HCT116 (cell line): Measurements from ENCODE around the gene TCOF1. TPM values are rescaled to one million over a fixed set of nuclear protein-coding genes. Genes with fewer than 3 reads are reported as not detected.

Source experiments
- ATAC-seq: fragments of 200-7000 bp; cut with Tn5 transposase; 2 replicates; pipeline ENCODE4 v1.9.1; 2020; ENCODE audit warnings: mild to moderate bottlenecking, moderate library complexity
- BruUV-seq: library from RNA; stranded (reverse); fragments of 400-500 nt; replicated peaks from 2 replicates; lab custom pipeline; 2021; lab: Mats Ljungman, UMichigan
- CTCF ChIA-PET: fragments of 300-600 bp; sonication (Branson Sonifier 250); formaldehyde crosslinking; loops from one replicate; lab custom pipeline; 2021; ENCODE audit warnings: antibody characterized with exemption; lab: Charles Lee
- POLR2A ChIA-PET: fragments of 300-600, 350-600 bp; sonication (Branson Sonifier 250); formaldehyde crosslinking; loops from one replicate; lab custom pipeline; 2021; ENCODE audit warnings: antibody characterized with exemption; lab: Charles Lee
- RAD21 ChIA-PET, 2 experiments: fragments of 300-600 bp; sonication (Branson Sonifier 250); formaldehyde crosslinking; loops; one replicate each; lab custom pipeline; 2023; ENCODE audit warnings: low total read pairs in 2 of 2; ENCODE audit not compliant: uncharacterized antibody in 2 of 2, unreplicated experiment in 2 of 2, low non-redundant PET in 1 of 2; lab: Charles Lee
- DNase-seq: peaks from one replicate; pipeline ENCODE4 v3.0.0-alpha.2; 2010; ENCODE audit warnings: low read depth, low spot score
- H2AFZ ChIP-seq: fragments of 200-600 bp; shearing (Covaris generic), sonication (generic); 2 replicates; pipeline ENCODE4 v1.6.1; 2017; ENCODE audit warnings: low read depth, mixed run types, mixed read lengths, antibody characterized with exemption, low read length; ENCODE audit not compliant: poor library complexity, severe bottlenecking
- H3K27ac ChIP-seq: 2 replicates; pipeline ENCODE4 v1.5.1; 2012; ENCODE audit warnings: low read depth, low read length
- H3K27me3 ChIP-seq: fragments of 200-600 bp; sonication (generic); 2 replicates; pipeline ENCODE4 v1.6.1; 2016; ENCODE audit warnings: mixed run types, low read length, mixed read lengths; ENCODE audit not compliant: insufficient read depth
- H3K36me3 ChIP-seq, 2 experiments: fragments of 200-500 bp in 1 of 2; fragments of 200-600 bp in 1 of 2; sonication (Bioruptor generic) in 1 of 2; sonication (generic) in 1 of 2; 2 replicates each; pipeline versions ENCODE4 v1.5.1 to v1.6.1; 2014 to 2016; ENCODE audit warnings: low read length in 2 of 2, inconsistent platforms in 1 of 2, mixed read lengths in 1 of 2, mixed run types in 1 of 2; ENCODE audit not compliant: insufficient read depth in 2 of 2, control insufficient read depth in 1 of 2
- H3K4me1 ChIP-seq, 2 experiments: fragments of 200-600 bp in 1 of 2; sonication (generic) in 1 of 2; 2 replicates each; pipeline versions ENCODE4 v1.5.1 to v1.6.1; 2012 to 2017; ENCODE audit warnings: low read length in 2 of 2, inconsistent platforms in 1 of 2, mild to moderate bottlenecking in 1 of 2, mixed read lengths in 1 of 2, mixed run types in 1 of 2, moderate library complexity in 1 of 2; ENCODE audit not compliant: insufficient read depth in 2 of 2, control insufficient read depth in 1 of 2
- H3K4me2 ChIP-seq: fragments of 200-600 bp; sonication (generic); 2 replicates; pipeline ENCODE4 v1.6.1; 2017; ENCODE audit warnings: mixed run types, low read length, mixed read lengths
- H3K4me3 ChIP-seq, 2 experiments: fragments of 200-600 bp in 1 of 2; sonication (generic) in 1 of 2; replicated peaks in 1 of 2; 2 replicates each; pipeline ENCODE4 v1.5.1; 2011 to 2016; ENCODE audit warnings: low read length in 2 of 2, control low read depth in 1 of 2, low read depth in 1 of 2, mild to moderate bottlenecking in 1 of 2, mixed read lengths in 1 of 2, mixed run types in 1 of 2
- H3K79me2 ChIP-seq: fragments of 200-600 bp; sonication (generic); 2 replicates; pipeline ENCODE4 v1.6.1; 2017; ENCODE audit warnings: mild to moderate bottlenecking, mixed run types, low read length, moderate library complexity, mixed read lengths; ENCODE audit not compliant: insufficient read depth
- H3K9ac ChIP-seq: fragments of 200-600 bp; sonication (generic); 2 replicates; pipeline ENCODE4 v1.6.1; 2016; ENCODE audit warnings: low read length, mixed read lengths
- H3K9me2 ChIP-seq: fragments of 200-600 bp; sonication (generic), shearing (Covaris generic); 2 replicates; pipeline ENCODE4 v1.6.1; 2017; ENCODE audit warnings: mixed run types, mild to moderate bottlenecking, moderate library complexity; ENCODE audit not compliant: insufficient read depth
- H3K9me3 ChIP-seq, 2 experiments: fragments of 200-500 bp in 1 of 2; fragments of 200-600 bp in 1 of 2; sonication (Bioruptor generic) in 1 of 2; sonication (generic) in 1 of 2; 2 replicates each; pipeline ENCODE4 v1.6.1; 2014 to 2017; ENCODE audit warnings: low read length in 2 of 2, mixed read lengths in 2 of 2, inconsistent platforms in 1 of 2, low read depth in 1 of 2, mild to moderate bottlenecking in 1 of 2, mixed run types in 1 of 2, moderate library complexity in 1 of 2; ENCODE audit not compliant: control insufficient read depth in 1 of 2, insufficient read depth in 1 of 2
- H4K20me1 ChIP-seq: fragments of 200-600 bp; sonication (generic), shearing (Covaris generic); 2 replicates; pipeline ENCODE4 v1.6.1; 2017; ENCODE audit warnings: mixed run types, mild to moderate bottlenecking, moderate library complexity; ENCODE audit not compliant: insufficient read depth
- CEBPB ChIP-seq: IDR thresholded peaks from 2 replicates; pipeline ENCODE4 v1.6.1; 2012; ENCODE audit warnings: low read depth
- CTCF ChIP-seq, 3 experiments: fragments of 200-600 bp in 1 of 3; sonication (generic) in 1 of 3; IDR thresholded peaks in 2 of 3; conservative IDR thresholded peaks in 1 of 3; 2 replicates each; pipeline ENCODE4 v1.5.1; 2012 to 2017; ENCODE audit warnings: low read depth in 2 of 3, low read length in 2 of 3, antibody characterized with exemption in 1 of 3, borderline replicate concordance in 1 of 3, control low read depth in 1 of 3, mild to moderate bottlenecking in 1 of 3, mixed read lengths in 1 of 3, mixed run types in 1 of 3, moderate library complexity in 1 of 3; ENCODE audit not compliant: insufficient read depth in 1 of 3
- ELF1 ChIP-seq: IDR thresholded peaks from 2 replicates; pipeline ENCODE4 v1.6.1; 2012; ENCODE audit warnings: low read depth, borderline replicate concordance
- JUND ChIP-seq: IDR thresholded peaks from 2 replicates; pipeline ENCODE4 v1.6.1; 2012
- POLR2A ChIP-seq: IDR thresholded peaks from 2 replicates; pipeline ENCODE4 v1.7.0; 2011; ENCODE audit warnings: borderline replicate concordance; ENCODE audit not compliant: insufficient read depth, insufficient read length; ENCODE audit errors: extremely low read depth
- SP1 ChIP-seq: IDR thresholded peaks from 2 replicates; pipeline ENCODE4 v1.6.1; 2012; ENCODE audit warnings: low read depth
- TCF7L2 ChIP-seq: IDR thresholded peaks from 2 replicates; pipeline ENCODE4 v1.7.0; 2011; ENCODE audit warnings: borderline replicate concordance, inconsistent platforms; ENCODE audit not compliant: insufficient read depth, insufficient read length; ENCODE audit errors: extremely low read depth
- YY1 ChIP-seq: IDR thresholded peaks from 2 replicates; pipeline ENCODE4 v1.6.1; 2011; ENCODE audit warnings: low read length, low read depth, moderate library complexity, mild to moderate bottlenecking; ENCODE audit not compliant: insufficient replicate concordance; ENCODE audit errors: extremely low read depth
- ZBTB33 ChIP-seq: IDR thresholded peaks from 2 replicates; pipeline ENCODE4 v1.6.1; 2011; ENCODE audit warnings: mild to moderate bottlenecking, low read length, moderate library complexity; ENCODE audit not compliant: insufficient replicate concordance; ENCODE audit errors: extremely low read depth
- ZNF274 ChIP-seq: fragments of 200-500 bp; sonication (Bioruptor generic); IDR thresholded peaks from 2 replicates; pipeline ENCODE4 v1.6.1; 2014; ENCODE audit warnings: mild to moderate bottlenecking, low read depth, low read length, inconsistent platforms
- intact Hi-C: fragments of 100-400 bp; cut with micrococcal nuclease; formaldehyde crosslinking; loops from 2 replicates; pipeline ENCODE4 v1.10.0; 2022
- total RNA-seq: library from RNA; stranded (reverse); gene quantifications from one replicate; pipeline ENCODE4 v1.2.1, GENCODE V29; 2021; ENCODE audit not compliant: unreplicated experiment

Gene TCOF1
- total RNA-seq, 1 experiment from 2014 or later = 94.7 TPM

- Histone ChIP-seq H3K9me3 (no peaks in the 10 kb centered on the region), H3K27me3 (no peaks in the 10 kb centered on the region), H3K4me3 (no peak overlapping the region), H2AFZ (no peak overlapping the region), H3K9ac (no peak overlapping the region), H4K20me1 (no peaks in the 10 kb centered on the region), H3K4me1 (peaks cover 3 to 11% of the 10 kb centered on the region in 2 experiments; a peak in 2 of 4 replicates), H3K36me3 (no peaks in the 10 kb centered on the region), H3K27ac (no peak overlapping the region), H3K79me2 (no peaks in the 10 kb centered on the region), H3K9me2 (no peaks in the 10 kb centered on the region), H3K4me2 (no peak overlapping the region)
- no TSS peak for BruUV-seq
- no peak for DNase-seq
- CTCF ChIA-PET = no interaction called here
- intact Hi-C loops = no loop called here
- RAD21 ChIA-PET = no interaction called here
- POLR2A ChIA-PET = no interaction called here
- ATAC-seq = no peak
- TF ChIP-seq YY1 (no peak), TCF7L2 (no peak), ZBTB33 (no peak), CEBPB (no peak), CTCF (IDR thresholded peaks at IDR 0.05 in 2 of 3, conservative IDR thresholded peaks at IDR 0.05 in 1 of 3; ENCODE audit: borderline replicate concordance in 1 of 3, insufficient read depth in 1 of 3, low read depth in 2 of 3, low read length in 2 of 3) (no peak), POLR2A (no peak), ZNF274 (no peak), ELF1 (no peak), JUND (no peak), SP1 (no peak)
Measured at GRCh38 chr5:150347003-150347402, 10.5 kb upstream of the TCOF1 start.
